Panc1 (cell line): Measurements from ENCODE around the gene KLK8. TPM values are rescaled to one million over a fixed set of nuclear protein-coding genes. Genes with fewer than 3 reads are reported as not detected.

Experiments used
- ATAC-seq: fragments of 200-7000 bp; cut with Tn5 transposase; 2 replicates; pipeline ENCODE4 v1.9.1; 2020; ENCODE audit warnings: mild to moderate bottlenecking, moderate library complexity
- BruUV-seq: library from RNA; stranded (reverse); fragments of 400-500 nt; replicated peaks from 2 replicates; lab custom pipeline; 2021; lab: Mats Ljungman, UMichigan
- CTCF ChIA-PET: fragments of 300-600 bp; sonication (Branson Sonifier 250); formaldehyde crosslinking; loops from one replicate; lab custom pipeline; 2022; ENCODE audit warnings: antibody characterized with exemption; lab: Charles Lee
- POLR2A ChIA-PET: fragments of 300-600 bp; sonication (Branson Sonifier 250); formaldehyde crosslinking; loops from one replicate; lab custom pipeline; 2022; ENCODE audit warnings: antibody characterized with exemption; lab: Charles Lee
- DNase-seq: peaks from one replicate; pipeline ENCODE4 v3.0.0-alpha.2; 2010; ENCODE audit warnings: low read depth, low spot score
- H3K27ac ChIP-seq: 2 replicates; pipeline ENCODE4 v1.5.1; 2011; ENCODE audit warnings: mild to moderate bottlenecking, low read length, inconsistent platforms
- H3K27me3 ChIP-seq: fragments of 200-500 bp; sonication (Bioruptor generic); 2 replicates; pipeline ENCODE4 v1.6.0; 2014; ENCODE audit warnings: low read length, inconsistent platforms; ENCODE audit not compliant: control insufficient read depth, insufficient read depth
- H3K36me3 ChIP-seq: fragments of 200-500 bp; sonication (Bioruptor generic); 2 replicates; pipeline ENCODE4 v1.5.1; 2014; ENCODE audit warnings: inconsistent platforms, mild to moderate bottlenecking, low read length, moderate library complexity; ENCODE audit not compliant: control insufficient read depth, insufficient read depth
- H3K4me1 ChIP-seq: 2 replicates; pipeline ENCODE4 v1.5.1; 2011; ENCODE audit warnings: inconsistent platforms, mild to moderate bottlenecking, low read length, moderate library complexity; ENCODE audit not compliant: control insufficient read depth, insufficient read depth
- H3K4me3 ChIP-seq, 2 experiments: 2 replicates each; pipeline ENCODE4 v1.5.1; 2011 to 2012; ENCODE audit warnings: low read depth in 2 of 2, low read length in 2 of 2, mild to moderate bottlenecking in 2 of 2, inconsistent platforms in 1 of 2, moderate library complexity in 1 of 2
- H3K9me3 ChIP-seq: fragments of 200-500 bp; sonication (Bioruptor generic); 2 replicates; pipeline ENCODE4 v1.5.1; 2014; ENCODE audit warnings: low read depth, mild to moderate bottlenecking, inconsistent platforms, low read length, moderate library complexity; ENCODE audit not compliant: control insufficient read depth, insufficient read depth
- POLR2AphosphoS5 ChIP-seq: IDR thresholded peaks from 2 replicates; pipeline ENCODE4 v1.6.1; 2012; ENCODE audit warnings: mild to moderate bottlenecking, low read depth, low read length, moderate library complexity
- REST ChIP-seq, 2 experiments: IDR thresholded peaks; 2 replicates each; pipeline ENCODE4 v1.6.1; 2011 to 2012; ENCODE audit warnings: low read depth in 2 of 2, control low read depth in 1 of 2, low read length in 1 of 2, mild to moderate bottlenecking in 1 of 2, moderate library complexity in 1 of 2; ENCODE audit not compliant: insufficient read depth in 1 of 2
- SIN3A ChIP-seq: IDR thresholded peaks from 2 replicates; pipeline ENCODE4 v1.6.1; 2012; ENCODE audit warnings: low read depth, mild to moderate bottlenecking, low read length, moderate library complexity, borderline replicate concordance; ENCODE audit not compliant: insufficient read depth
- TCF7L2 ChIP-seq: IDR thresholded peaks from 2 replicates; pipeline ENCODE4 v1.6.1; 2011; ENCODE audit warnings: mild to moderate bottlenecking, low read depth, low read length, inconsistent platforms
- in situ Hi-C: cut with HindIII; loops from 2 replicates; pipeline ENCODE4 v1.10.0; 2016; ENCODE audit warnings: low sequenced_read_pairs, low pct_unique_long_range_greater_than_20kb
- intact Hi-C: fragments of 100-400 bp; cut with micrococcal nuclease; formaldehyde crosslinking; loops from one replicate; pipeline ENCODE4 v1.10.0; 2022; ENCODE audit not compliant: unreplicated experiment
- total RNA-seq: library from RNA; stranded (reverse); gene quantifications from one replicate; pipeline ENCODE4 v1.2.1, GENCODE V29; 2021; ENCODE audit not compliant: unreplicated experiment
- TF ChIP-seq, protein P1 (sequence below): fragments of 450-650 bp; IDR thresholded peaks from 2 replicates; pipeline ENCODE4 v1.5.1; 2017; ENCODE audit warnings: mild to moderate bottlenecking

The KLK8 gene
- total RNA-seq, 1 experiment from 2014 or later: not detected

DNA sequence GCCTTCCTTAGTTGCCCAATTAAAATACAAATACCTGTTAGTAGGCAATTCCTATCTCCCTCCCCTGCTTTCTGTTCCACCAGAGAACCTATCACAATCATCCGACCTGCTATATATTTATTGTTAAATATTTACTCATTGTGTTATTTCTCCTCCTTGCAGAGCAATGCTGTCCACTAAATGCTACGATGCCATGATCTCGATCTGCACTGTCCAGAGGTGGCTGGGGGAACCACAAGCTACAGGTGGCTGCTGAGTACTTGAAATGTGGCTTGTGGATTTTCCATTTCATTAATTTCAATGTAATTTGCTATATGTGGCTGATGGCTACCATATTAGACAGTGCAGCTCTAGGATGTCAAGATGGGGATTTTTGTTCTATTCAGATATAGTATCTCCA, 37.1 kb downstream of the KLK8 start:
- intact Hi-C loops (no loop called here), in situ Hi-C loops (no loop called here)
- ChIA-PET POLR2A (no interaction called here), CTCF (no interaction called here)
- Histone ChIP-seq H3K27ac (no peak overlapping the region), H3K9me3 (no peaks in the 10 kb centered on the region), H3K4me3 (no peak overlapping the region), H3K4me1 (no peaks in the 10 kb centered on the region), H3K36me3 (no peaks in the 10 kb centered on the region), H3K27me3 (no peaks in the 10 kb centered on the region; the same call in 1 of the 2 replicates)
- BruUV-seq: no TSS peak
- TF ChIP-seq, protein P1, sequence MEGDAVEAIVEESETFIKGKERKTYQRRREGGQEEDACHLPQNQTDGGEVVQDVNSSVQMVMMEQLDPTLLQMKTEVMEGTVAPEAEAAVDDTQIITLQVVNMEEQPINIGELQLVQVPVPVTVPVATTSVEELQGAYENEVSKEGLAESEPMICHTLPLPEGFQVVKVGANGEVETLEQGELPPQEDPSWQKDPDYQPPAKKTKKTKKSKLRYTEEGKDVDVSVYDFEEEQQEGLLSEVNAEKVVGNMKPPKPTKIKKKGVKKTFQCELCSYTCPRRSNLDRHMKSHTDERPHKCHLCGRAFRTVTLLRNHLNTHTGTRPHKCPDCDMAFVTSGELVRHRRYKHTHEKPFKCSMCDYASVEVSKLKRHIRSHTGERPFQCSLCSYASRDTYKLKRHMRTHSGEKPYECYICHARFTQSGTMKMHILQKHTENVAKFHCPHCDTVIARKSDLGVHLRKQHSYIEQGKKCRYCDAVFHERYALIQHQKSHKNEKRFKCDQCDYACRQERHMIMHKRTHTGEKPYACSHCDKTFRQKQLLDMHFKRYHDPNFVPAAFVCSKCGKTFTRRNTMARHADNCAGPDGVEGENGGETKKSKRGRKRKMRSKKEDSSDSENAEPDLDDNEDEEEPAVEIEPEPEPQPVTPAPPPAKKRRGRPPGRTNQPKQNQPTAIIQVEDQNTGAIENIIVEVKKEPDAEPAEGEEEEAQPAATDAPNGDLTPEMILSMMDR: no peak
- no peak for DNase-seq
- ATAC-seq: no peak

DNA sequence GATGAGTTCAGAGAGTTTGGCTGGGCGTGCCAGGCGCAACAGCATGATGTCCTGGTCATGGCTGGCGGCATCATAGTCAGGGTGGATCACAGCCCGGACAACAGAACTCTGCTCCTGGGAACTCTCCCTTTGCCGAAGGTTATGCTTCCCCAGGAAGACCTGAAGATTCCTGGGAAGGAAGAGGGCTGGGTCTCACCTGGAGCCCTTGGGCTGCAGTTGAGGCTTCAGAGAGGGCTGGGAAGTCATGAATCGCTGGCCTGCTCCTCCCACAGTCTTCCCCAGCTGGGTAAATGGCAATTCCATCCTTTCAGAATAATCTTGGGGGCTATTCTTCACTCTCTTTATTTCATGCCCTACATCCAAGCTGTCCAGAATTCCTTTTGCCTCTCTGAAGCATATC, 38.0 kb downstream of the KLK8 start:
- H3K27ac ChIP-seq: no peak overlapping the region
- H3K36me3 ChIP-seq: no peaks in the 10 kb centered on the region
- ATAC-seq (no peak), DNase-seq (no peak)
- no peaks in the 10 kb centered on the region for H3K9me3 ChIP-seq
- TF ChIP-seq, protein P1: no peak
- in situ Hi-C loops: no loop called here
- H3K4me1 ChIP-seq: no peaks in the 10 kb centered on the region
- H3K4me3 ChIP-seq: no peak overlapping the region
- intact Hi-C loops: no loop called here
- ChIA-PET POLR2A (no interaction called here), CTCF (no interaction called here)
- H3K27me3 ChIP-seq: no peaks in the 10 kb centered on the region; the same call in 1 of the 2 replicates
- BruUV-seq: no TSS peak

GRCh38 chr19:50962245-50962644, 39.2 kb downstream of the KLK8 start:
- H3K27ac ChIP-seq: no peak overlapping the region
- no peaks in the 10 kb centered on the region for H3K36me3 ChIP-seq
- ChIA-PET CTCF (no interaction called here), POLR2A (no interaction called here)
- no peak for TF ChIP-seq POLR2AphosphoS5
- TF ChIP-seq TCF7L2: no peak
- no peak for TF ChIP-seq SIN3A
- TF ChIP-seq REST (IDR thresholded peaks at IDR 0.05; ENCODE audit: insufficient read depth in 1 of 2, low read depth in 2 of 2, low read length in 1 of 2): no peak
- TF ChIP-seq, protein P1: no peak
- H3K4me1 ChIP-seq: no peaks in the 10 kb centered on the region
- ATAC-seq: no peak
- in situ Hi-C loops: no loop called here
- intact Hi-C loops: no loop called here
- H3K27me3 ChIP-seq: no peaks in the 10 kb centered on the region; the same call in 1 of the 2 replicates
- no peak for DNase-seq
- no peak overlapping the region for H3K4me3 ChIP-seq
- BruUV-seq: no TSS peak
- H3K9me3 ChIP-seq: no peaks in the 10 kb centered on the region
